Motor neuron (in vitro differentiated cells): ENCODE measurements around the gene MAP3K6. TPM values are rescaled to one million over a fixed set of nuclear protein-coding genes. Genes with fewer than 3 reads are reported as not detected.

Experiments used
- ATAC-seq, 8 experiments: fragments of 200-7000 bp; cut with Tn5 transposase; replicated peaks in 6 of 8; 2 replicates each; pipeline ENCODE4 v1.8.0; 2021; ENCODE audit warnings: mild to moderate bottlenecking in 8 of 8, moderate library complexity in 8 of 8
- H3K27ac ChIP-seq, 2 donors: fragments of 250-450 bp; sonication (Bioruptor Pico); 2 replicates each; pipeline ENCODE4 v1.9.0; 2021; ENCODE audit warnings: antibody characterized with exemption in 2 of 2, mild to moderate bottlenecking in 2 of 2, moderate library complexity in 1 of 2
- H3K4me1 ChIP-seq, 2 donors: fragments of 250-450 bp; sonication (Bioruptor Pico); replicated peaks in 1 of 2; 2 replicates each; pipeline ENCODE4 v1.6.1; 2021; ENCODE audit warnings: antibody characterized with exemption in 2 of 2, mild to moderate bottlenecking in 2 of 2, moderate library complexity in 1 of 2
- H3K4me3 ChIP-seq, 5 donors: fragments of 250-450 bp; sonication (Bioruptor Pico); 2 replicates each; pipeline ENCODE4 v1.9.0; 2021; ENCODE audit warnings: antibody characterized with exemption in 5 of 5, mild to moderate bottlenecking in 5 of 5, moderate library complexity in 4 of 5
- WGBS, 10 experiments: fragments of 450-650 bp; shearing (Covaris generic); methylation state at CpG; one replicate each; pipeline ENCODE4 v1.0.0; 2022; 5-methylcytosine and 5-hydroxymethylcytosine counted together
- in situ Hi-C, 9 experiments: fragments of 400-800 bp; cut with MboI; loops; one replicate each; pipeline ENCODE4 v1.15.0; 2021; ENCODE audit warnings: low sequenced_read_pairs in 9 of 9, low pct_unique_long_range_greater_than_20kb in 2 of 9; ENCODE audit not compliant: unreplicated experiment in 9 of 9
- total RNA-seq, 8 experiments: library from RNA; unstranded; fragments of 300-600 nt; gene quantifications; 2 replicates each; pipeline versions ENCODE4 v1.2.3 to v1.2.4, GENCODE V29; 2022

MAP3K6 gene
- total RNA-seq, 8 experiments from 2014 or later, result 3.8 to 17.0 (median 10.9) TPM

GRCh38 chr1:27403065-27403726 lies 36.4 kb upstream of the MAP3K6 start:
- Histone ChIP-seq H3K4me1 (peaks cover 66 to 71% of the 10 kb centered on the region in 2 donors), H3K27ac (peak overlapping the region; percentile 5 to 51), H3K4me3 (no peak overlapping the region)
- in situ Hi-C loops, result loop anchor here in 1 of 9 experiments (25.0 kb wide), 1 partner anchor 234 kb away; the partner anchor contains the start of gene FGR
- peak; percentile 7 to 57 (median 47) for ATAC-seq
- WGBS, 10 experiments, result 2 to 72% (median 60%) methylated on average over 1 to 17 of the region's 24 CpGs; no CpG with 5 or more reads in 1 of the 10 experiments

GRCh38 chr1:27402349-27402754 lies 35.6 kb upstream of the MAP3K6 start:
- peak in 4 of 8 experiments; percentile 5 to 16 (median 8) for ATAC-seq
- 0 to 95% (median 90%) methylated on average over 1 to 6 of the region's 8 CpGs; no CpG with 5 or more reads in 5 of the 10 experiments for WGBS, 10 experiments
- in situ Hi-C loops, result loop anchor here in 1 of 9 experiments (25.0 kb wide), 1 partner anchor 235 kb away; the partner anchor contains the start of gene FGR
- Histone ChIP-seq H3K4me1 (peaks cover 66 to 77% of the 10 kb centered on the region in 2 donors), H3K4me3 (no peak overlapping the region), H3K27ac (peak overlapping the region in 1 of 2 donors; percentile 51)

GRCh38 chr1:27400963-27401341 lies 34.2 kb upstream of the MAP3K6 start:
- Histone ChIP-seq H3K27ac (no peak overlapping the region), H3K4me3 (no peak overlapping the region), H3K4me1 (peaks cover 59 to 68% of the 10 kb centered on the region in 2 donors)
- in situ Hi-C loops, result loop anchor here in 1 of 9 experiments (25.0 kb wide), 1 partner anchor 236 kb away; the partner anchor contains the start of gene FGR
- no peak for ATAC-seq
- WGBS, 10 experiments, result 20 to 100% (median 100%) methylated on average over 1 to 5 of the region's 5 CpGs; no CpG with 5 or more reads in 4 of the 10 experiments

- in situ Hi-C loops, result loop anchor here in 1 of 9 experiments (25.0 kb wide), 1 partner anchor 237 kb away; the partner anchor contains the start of gene FGR
- no peak overlapping the region for H3K4me3 ChIP-seq
- H3K4me1 ChIP-seq, result peaks cover 53 to 62% of the 10 kb centered on the region in 2 donors
- peak in 4 of 8 experiments; percentile 7 to 49 (median 19) for ATAC-seq
- 7 to 80% (median 53%) methylated on average over 1 to 11 of the region's 13 CpGs; no CpG with 5 or more reads in 1 of the 10 experiments for WGBS, 10 experiments
- H3K27ac ChIP-seq, result no peak overlapping the region
Observed at GRCh38 chr1:27400082-27400962, 33.6 kb upstream of the MAP3K6 start.

- Histone ChIP-seq H3K4me1 (peaks cover 44 to 56% of the 10 kb centered on the region in 2 donors), H3K4me3 (no peak overlapping the region), H3K27ac (peak overlapping the region; percentile 20 to 26)
- ATAC-seq, result peak in 6 of 8 experiments; percentile 2 to 52 (median 20)
- in situ Hi-C loops, result loop anchor here in 6 of 9 experiments (5.0 to 25.0 kb wide), 7 partner anchors 95 to 287 kb away; partner anchors contain the start of genes AHDC1 (in 4 of the 6) and FGR (in 1 of the 6)
- 28 to 90% (median 60%) methylated on average over 1 to 7 of the region's 19 CpGs; no CpG with 5 or more reads in 4 of the 10 experiments for WGBS, 10 experiments
Observed at GRCh38 chr1:27399251-27400025, 32.7 kb upstream of the MAP3K6 start.

GRCh38 chr1:27398405-27399149 lies 31.8 kb upstream of the MAP3K6 start:
- Histone ChIP-seq H3K4me1 (peaks cover 35 to 47% of the 10 kb centered on the region in 2 donors), H3K4me3 (no peak overlapping the region), H3K27ac (peak overlapping the region; percentile 1 to 26)
- WGBS, 10 experiments, result 17 to 100% (median 59%) methylated on average over 1 to 3 of the region's 4 CpGs; no CpG with 5 or more reads in 6 of the 10 experiments
- in situ Hi-C loops, result loop anchor here in 6 of 9 experiments (5.0 to 25.0 kb wide), 6 partner anchors 94 to 286 kb away; partner anchors contain the start of gene AHDC1 (in 4 of the 6)
- no peak for ATAC-seq

DNA sequence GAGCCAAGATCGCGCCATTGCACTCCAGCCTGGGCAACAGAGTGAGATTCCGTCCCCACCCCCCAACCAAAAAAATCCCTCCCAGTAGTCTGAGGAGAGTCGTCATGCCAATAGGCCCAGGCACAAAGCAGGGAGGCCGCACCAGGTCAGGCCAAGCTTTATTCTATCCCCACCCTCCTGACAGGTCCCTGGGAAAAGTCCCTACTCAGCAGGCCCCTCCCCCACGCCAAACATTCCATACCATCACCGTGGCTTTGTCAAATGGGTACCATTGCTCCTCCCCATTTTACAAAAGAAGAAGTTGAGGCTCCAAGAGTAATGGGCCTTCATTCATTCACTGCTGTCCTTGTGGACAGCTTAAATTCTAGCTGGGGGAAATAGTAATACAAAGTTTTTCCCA lies 31.0 kb upstream of the MAP3K6 start:
- H3K4me3 ChIP-seq, result no peak overlapping the region
- H3K4me1 ChIP-seq, result peaks cover 34 to 42% of the 10 kb centered on the region in 2 donors
- in situ Hi-C loops, result loop anchor here in 6 of 9 experiments (5.0 to 25.0 kb wide), 6 partner anchors 93 to 285 kb away; partner anchors contain the start of gene AHDC1 (in 4 of the 6)
- no peak overlapping the region for H3K27ac ChIP-seq
- 42 to 100% (median 85%) methylated on average over 1 to 5 of the region's 7 CpGs; no CpG with 5 or more reads in 3 of the 10 experiments for WGBS, 10 experiments
- no peak for ATAC-seq

DNA sequence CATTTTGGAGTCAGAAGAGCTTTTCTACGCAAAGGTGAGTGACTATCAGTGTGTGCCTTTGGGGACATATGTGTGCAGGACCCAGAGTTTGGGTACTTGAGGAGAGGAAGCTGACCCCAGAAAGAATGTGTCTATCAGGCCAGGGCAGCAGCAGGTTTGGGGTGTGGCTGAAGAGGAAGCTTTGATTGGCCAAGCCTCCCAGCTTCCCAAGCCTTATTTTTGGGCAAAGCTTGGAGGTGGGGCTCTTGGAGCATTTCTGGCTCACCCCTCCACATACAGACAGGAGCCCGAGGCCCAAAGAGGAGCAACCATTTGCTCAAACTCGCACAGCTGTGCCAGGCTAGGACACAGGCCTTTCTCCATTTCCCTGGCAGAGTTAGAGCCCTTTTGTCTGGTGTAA lies 30.3 kb upstream of the MAP3K6 start:
- H3K4me3 ChIP-seq, result no peak overlapping the region
- 68 to 100% (median 93%) methylated on average over 1 to 3 of the region's 3 CpGs; no CpG with 5 or more reads in 6 of the 10 experiments for WGBS, 10 experiments
- no peak overlapping the region for H3K27ac ChIP-seq
- in situ Hi-C loops, result loop anchor here in 6 of 9 experiments (5.0 to 25.0 kb wide), 6 partner anchors 92 to 285 kb away; partner anchors contain the start of gene AHDC1 (in 4 of the 6)
- H3K4me1 ChIP-seq, result peaks cover 31 to 37% of the 10 kb centered on the region in 2 donors
- no peak for ATAC-seq

DNA sequence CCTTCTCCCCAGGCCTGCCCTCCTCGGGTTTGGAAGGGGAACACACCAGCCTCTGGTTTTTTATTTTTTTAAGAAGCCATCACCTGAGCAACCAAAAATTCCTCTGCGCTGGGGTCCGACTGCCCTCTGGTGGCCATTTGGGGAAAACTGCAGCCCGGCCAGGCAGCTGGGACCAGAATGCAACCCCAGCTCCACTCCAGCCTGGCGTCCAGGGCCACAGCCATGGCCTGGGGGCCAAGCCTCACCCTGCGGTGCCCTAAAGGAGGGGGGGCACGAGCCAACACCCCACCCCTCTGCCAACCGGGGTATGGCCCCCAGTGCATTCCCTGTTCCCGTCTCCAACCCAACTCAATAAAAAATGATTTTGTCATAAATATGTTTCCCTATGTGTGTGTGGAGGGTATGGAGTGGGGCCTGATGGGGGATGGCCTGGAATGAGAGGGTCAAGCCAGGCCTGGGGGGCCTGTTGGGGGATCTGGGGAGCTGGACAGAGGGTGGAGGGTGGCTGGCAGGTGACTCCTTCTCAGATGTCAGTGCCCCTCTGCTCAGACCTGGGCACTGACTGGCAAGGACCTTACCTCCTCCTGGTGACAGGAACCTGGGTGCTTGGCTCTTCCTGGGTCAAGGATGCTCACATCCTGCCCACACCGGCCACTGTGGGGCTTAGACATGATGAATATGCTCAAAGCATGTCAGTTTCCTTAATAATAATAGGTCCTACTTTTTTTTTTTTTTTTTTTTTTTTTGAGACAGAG lies 28.9 kb upstream of the MAP3K6 start:
- in situ Hi-C loops, result loop anchor here in 6 of 9 experiments (5.0 to 25.0 kb wide), 6 partner anchors 91 to 283 kb away; partner anchors contain the start of gene AHDC1 (in 4 of the 6)
- Histone ChIP-seq H3K4me3 (no peak overlapping the region), H3K27ac (no peak overlapping the region), H3K4me1 (peaks cover 28 to 41% of the 10 kb centered on the region in 2 donors)
- ATAC-seq, result peak; percentile 3 to 9 (median 4)
- WGBS, 10 experiments, result 0 to 15% (median 3%) methylated on average over 1 to 9 of the region's 10 CpGs; no CpG with 5 or more reads in 3 of the 10 experiments

GRCh38 chr1:27394925-27395324 lies 28.2 kb upstream of the MAP3K6 start:
- WGBS, 10 experiments, result 57 to 100% (median 87%) methylated on average over 1 of the region's 1 CpG; no CpG with 5 or more reads in 6 of the 10 experiments
- H3K4me1 ChIP-seq, result peaks cover 21 to 35% of the 10 kb centered on the region in 2 donors
- no peak overlapping the region for H3K27ac ChIP-seq
- ATAC-seq, result no peak
- in situ Hi-C loops, result loop anchor here in 6 of 9 experiments (5.0 to 25.0 kb wide), 6 partner anchors 90 to 283 kb away; partner anchors contain the start of gene AHDC1 (in 4 of the 6)
- H3K4me3 ChIP-seq, result no peak overlapping the region
